OCI-LY7 (cell line): ENCODE measurements around the gene CCT7.

Source experiments
- EZH2phosphoT487 ChIP-seq: fragments of 200-600 bp; sonication (generic); IDR thresholded peaks from 2 replicates; pipeline ENCODE4 v1.6.1; 2018; ENCODE audit warnings: low read depth, borderline replicate concordance, mild to moderate bottlenecking, mixed run types, antibody characterized with exemption, low read length, moderate library complexity, mixed read lengths
- TF ChIP-seq, protein P1 (sequence below): fragments of 200-600 bp; sonication (generic); conservative IDR thresholded peaks from 2 replicates; pipeline ENCODE4 v1.5.1; 2014; ENCODE audit warnings: mild to moderate bottlenecking, antibody characterized with exemption, low read length, moderate library complexity, mixed read lengths

DNA sequence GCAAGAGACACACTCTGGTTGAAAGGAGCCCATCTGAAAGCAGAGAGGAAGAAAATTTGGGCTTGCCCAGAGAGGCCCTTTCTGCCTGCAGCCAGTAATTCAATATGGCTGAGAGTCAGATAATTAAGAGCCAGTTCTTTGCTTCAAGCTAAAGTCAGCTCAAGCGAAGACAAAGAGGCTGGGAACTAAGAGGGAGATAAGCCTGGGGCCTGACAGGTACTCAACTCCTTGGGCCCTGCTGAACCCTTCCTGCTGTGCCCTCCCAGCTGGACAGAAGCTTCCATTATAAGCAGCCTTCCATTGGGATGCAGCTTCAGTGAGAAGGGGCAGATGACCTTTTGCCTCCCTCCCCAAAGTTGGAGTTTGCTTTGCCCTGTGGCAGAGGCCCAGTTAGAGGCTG lies 38.2 kb downstream of the CCT7 start:
- TF ChIP-seq, protein P1, sequence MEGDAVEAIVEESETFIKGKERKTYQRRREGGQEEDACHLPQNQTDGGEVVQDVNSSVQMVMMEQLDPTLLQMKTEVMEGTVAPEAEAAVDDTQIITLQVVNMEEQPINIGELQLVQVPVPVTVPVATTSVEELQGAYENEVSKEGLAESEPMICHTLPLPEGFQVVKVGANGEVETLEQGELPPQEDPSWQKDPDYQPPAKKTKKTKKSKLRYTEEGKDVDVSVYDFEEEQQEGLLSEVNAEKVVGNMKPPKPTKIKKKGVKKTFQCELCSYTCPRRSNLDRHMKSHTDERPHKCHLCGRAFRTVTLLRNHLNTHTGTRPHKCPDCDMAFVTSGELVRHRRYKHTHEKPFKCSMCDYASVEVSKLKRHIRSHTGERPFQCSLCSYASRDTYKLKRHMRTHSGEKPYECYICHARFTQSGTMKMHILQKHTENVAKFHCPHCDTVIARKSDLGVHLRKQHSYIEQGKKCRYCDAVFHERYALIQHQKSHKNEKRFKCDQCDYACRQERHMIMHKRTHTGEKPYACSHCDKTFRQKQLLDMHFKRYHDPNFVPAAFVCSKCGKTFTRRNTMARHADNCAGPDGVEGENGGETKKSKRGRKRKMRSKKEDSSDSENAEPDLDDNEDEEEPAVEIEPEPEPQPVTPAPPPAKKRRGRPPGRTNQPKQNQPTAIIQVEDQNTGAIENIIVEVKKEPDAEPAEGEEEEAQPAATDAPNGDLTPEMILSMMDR: no peak
- TF ChIP-seq EZH2phosphoT487: no peak
